Raji (cell line): ENCODE results near the gene GART.

Experiments used
- POLR2A ChIP-seq: IDR thresholded peaks from 2 replicates; pipeline ENCODE4 v1.6.1; 2011; ENCODE audit warnings: low read depth, low read length, control low read depth; ENCODE audit not compliant: insufficient read depth

Gene GART

DNA sequence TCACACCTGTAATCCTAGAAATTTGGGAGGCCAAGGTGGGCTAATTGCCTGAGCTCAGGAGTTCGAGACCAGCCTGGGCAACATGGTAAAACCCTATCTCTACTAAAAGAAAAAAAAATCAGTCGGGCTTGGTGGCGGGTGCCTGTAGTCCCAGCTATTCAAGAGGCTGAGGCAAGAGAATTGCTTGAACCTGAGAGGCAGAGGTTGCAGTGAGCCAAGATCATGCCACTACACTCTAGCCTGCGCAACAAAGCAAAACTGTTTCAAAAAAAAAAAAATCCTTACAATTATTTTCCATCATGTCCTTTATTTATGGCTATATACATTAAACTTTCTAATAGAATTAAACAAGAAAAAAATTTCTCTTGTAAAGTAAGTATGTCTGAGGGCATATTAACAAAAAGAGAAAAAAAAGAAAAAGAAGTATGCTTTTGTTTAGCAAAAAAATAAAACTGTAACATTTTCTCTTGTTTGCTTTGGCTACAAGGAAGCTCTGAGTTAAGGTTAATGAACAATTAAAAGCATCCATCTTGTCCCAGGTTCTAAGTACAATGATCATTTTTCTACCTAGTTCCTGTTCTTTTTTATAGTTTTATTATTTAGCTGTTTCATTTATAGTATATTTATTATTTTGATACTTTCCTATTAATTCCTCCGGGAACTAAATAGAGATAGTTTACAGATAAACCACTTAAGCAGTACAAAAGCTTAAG lies 80.2 kb downstream of the GART start:
- TF ChIP-seq POLR2A, result no peak

DNA sequence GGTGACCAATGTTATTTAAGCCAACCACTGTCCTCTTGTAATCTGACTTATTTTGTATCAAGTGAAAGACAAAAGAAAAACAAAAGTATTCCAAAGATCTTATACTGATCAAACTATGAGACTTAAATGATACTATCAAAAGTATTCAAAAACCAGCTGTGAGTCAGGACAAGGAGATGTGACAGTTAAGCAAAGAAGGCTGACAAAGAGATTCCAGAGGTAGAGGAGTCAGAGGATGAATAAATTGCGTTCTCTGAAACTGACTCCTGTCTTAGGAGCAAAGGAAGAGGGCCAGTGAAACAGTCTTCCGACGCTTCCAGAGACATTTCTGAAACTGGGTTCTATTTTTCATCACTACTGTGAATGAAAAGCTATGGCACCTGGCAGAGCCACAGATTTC lies 83.1 kb downstream of the GART start:
- no peak for TF ChIP-seq POLR2A

DNA sequence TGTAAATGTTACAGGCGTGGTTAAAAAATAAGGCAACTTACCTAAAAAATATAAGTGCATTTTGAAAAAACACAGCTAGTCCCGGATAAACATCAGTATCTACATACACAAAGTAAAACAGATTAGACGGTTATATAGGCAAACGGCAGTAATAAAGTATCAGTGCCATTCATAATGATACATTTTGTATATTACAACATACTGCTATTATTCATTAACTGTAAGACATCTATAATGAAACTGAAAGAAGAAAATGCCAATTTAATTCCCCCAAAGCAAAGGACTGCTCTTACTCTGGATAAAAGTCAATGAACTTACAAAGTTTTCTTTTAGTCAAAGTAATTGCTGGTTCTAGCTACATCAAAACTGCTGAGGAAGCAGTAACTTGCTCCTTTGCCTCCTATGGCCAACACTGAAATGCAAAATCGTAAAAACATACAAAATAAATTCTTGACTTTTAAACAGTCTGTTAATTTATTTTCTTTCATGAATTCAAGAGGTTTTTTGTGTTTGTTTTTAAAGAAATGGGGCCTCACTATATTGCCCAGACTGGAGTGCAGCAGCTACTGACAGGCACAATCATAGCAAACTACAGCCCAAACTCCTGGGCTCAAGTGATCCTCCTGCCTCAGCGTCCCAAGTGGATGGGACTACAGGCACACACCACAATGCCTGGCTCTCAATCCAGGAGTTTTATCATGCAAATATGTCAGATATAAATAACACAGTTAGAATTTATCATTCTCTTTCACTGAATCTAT lies 86.1 kb downstream of the GART start:
- no peak for TF ChIP-seq POLR2A
